HTR-8/SVneo (cell line): ENCODE measurements around the gene ADAMTS2.

Experiments used
- DNase-seq: peaks from one replicate; pipeline ENCODE4 v3.0.0; 2011; ENCODE audit warnings: low spot score, mixed read lengths; ENCODE audit not compliant: insufficient read length
- FAIRE-seq: peaks from 2 replicates; lab custom pipeline; 2011; peaks lifted over from hg19 to GRCh38; lab: Jason Lieb, UNC

ADAMTS2 gene

DNA sequence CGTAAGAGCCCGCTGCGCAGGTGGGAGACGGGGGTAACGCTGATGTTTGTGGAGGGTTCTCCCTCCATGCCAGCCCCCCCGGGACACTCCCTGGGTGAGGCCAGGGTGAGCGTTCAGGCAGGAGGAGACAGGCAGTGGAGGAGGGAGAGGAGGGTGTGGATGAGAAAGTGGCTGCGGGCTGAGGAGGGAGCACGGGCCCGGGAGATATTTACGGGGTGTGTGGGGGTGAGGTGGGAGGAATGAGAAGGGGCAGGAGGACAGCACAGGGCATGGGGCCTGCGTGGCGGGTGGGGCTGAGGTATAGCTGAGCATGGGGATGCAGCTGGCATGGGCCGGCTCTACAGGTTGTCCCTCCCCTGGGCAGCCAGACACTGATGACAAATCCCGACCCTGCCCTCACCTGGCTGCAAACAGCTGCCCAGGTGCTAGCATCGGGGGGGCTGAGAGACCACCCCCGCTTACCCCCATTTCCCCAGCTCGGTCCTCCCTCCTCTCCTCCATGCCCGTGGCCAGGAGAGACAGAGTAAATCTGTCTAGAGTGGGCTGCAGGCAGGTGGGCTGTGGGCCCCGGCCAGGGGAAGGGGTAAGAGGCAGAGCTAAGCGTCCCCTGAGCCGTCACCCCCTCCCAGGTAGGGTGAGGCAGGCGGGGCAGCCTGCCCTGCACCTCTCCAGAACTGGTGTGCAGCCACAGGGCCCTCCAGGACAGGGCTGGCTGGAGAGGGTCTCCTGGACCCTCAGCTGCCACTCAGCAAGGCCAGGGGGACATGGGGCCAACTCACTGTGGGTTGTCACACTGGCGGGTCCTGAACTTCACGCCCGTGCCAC, 205.9 kb downstream of the ADAMTS2 start:
- DNase-seq (no peak), FAIRE-seq (no peak)

GRCh38 chr5:179138568-179138925, 206.7 kb downstream of the ADAMTS2 start:
- FAIRE-seq: no peak
- DNase-seq: no peak

DNA sequence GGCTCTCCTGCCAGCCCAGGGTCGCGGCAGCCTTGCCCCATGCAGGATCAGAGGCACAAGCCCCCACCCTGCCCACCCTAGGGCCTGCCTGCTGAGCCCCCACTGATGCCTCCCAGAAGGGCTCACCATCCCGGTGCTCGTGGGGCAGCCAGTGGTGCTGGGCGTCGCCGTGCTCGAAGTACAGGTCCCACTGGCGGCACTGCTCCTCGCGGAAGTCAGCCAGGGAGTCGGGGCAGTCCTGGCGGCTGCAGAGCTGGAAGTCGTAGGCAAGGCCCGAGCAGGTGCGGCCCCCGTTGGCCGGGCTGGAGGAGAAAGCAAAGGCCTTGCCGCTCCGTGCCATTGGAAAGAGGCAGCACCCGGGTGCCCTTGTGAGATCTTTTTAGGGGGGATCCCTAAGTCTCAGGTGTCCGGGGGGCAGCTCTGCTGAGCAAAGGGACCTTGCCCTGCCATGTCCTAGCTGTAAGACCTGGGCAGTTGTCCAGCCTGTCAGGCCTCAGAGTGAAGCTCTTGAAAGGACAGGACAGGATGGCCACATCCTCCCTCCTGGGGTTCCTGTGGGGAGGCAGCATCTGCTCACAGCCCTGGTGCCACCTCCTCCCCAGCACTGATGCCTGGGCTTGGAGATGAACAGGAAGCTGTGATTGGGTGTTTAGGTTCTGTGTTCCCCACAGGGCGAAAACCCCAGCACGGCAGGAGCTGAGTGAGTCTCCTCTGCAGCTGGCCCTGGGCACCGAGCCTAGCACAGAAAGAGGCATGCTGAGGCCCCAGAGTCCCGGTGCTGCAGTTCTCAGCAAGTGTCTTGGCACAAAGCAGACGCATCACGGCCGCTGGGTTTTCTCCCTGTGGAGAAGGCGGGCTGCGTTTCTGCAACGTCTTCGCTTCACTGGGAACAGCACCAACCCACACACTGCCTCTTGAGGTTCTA, 207.4 kb downstream of the ADAMTS2 start:
- FAIRE-seq (no peak), DNase-seq (no peak)

DNA sequence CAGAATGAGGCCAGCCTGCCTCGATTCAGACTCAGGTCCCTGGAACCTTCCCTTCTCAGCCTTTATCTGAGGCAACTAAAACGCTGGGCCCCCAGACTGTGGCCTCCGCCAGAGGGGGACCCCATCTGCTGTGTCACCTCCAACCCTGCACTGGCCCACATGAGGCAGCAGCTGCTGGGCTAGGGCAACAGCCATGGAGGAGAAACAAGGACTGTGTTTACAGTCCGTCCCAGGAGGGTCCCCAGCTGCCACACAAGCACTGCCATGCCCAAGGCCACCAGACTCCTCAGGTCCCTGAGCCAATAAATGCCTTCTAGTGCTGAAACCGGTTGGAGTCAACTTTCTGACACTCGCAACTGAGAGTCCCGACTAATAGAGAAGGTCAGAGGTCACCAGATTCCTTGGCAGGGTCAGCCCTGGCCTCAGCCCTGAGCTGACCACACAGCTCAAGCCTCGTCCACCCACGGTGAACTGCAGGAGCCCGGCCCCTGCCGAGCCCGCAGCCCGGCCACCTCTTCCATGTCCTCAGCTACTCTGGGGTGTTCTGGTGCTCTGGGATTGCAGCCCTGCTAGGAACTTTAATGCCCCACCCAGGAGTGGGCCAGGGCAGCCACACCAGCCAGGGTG, 208.1 kb downstream of the ADAMTS2 start:
- no peak for FAIRE-seq
- no peak for DNase-seq

DNA sequence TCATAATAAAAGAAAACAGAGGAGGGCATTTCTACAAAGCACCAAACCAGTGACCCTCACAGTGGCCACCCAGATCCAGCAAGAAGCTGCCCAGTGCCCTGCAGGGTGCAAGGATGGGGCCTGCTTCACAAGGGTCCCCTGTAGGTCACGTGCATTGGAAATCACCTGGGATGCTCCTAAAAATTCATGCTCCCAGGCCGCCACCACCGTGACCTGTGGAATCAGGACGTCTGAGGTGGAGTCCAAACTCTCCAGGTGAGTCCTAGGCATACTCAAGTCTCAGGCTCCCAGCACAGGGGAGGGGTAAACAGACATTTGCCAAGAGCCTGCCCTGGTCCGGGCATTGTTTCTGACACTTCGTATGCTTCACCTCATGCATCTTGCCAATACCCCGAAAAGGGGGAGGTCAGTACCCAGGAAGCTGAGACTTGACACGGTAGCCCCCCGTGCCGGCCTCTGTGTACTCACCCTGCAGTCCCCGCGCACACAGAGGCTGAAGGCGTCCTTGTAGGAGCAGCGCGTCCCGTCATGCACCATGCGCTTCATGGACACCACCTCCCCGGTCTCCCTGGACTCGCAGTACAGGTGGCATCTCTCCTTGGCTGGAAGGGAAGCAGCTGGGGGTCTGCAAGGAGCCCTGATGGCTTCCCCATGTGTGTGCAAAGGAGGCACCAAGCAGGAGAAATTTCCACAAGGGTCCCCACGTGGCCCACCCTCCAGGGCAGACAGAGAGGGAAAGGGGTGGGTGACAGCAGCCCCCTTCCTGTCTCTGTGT, 209.6 kb downstream of the ADAMTS2 start:
- DNase-seq: no peak
- no peak for FAIRE-seq

- no peak for DNase-seq
- no peak for FAIRE-seq
These were observed 210.3 kb downstream of the ADAMTS2 start for GRCh38 chr5:179135006-179135405.

DNA sequence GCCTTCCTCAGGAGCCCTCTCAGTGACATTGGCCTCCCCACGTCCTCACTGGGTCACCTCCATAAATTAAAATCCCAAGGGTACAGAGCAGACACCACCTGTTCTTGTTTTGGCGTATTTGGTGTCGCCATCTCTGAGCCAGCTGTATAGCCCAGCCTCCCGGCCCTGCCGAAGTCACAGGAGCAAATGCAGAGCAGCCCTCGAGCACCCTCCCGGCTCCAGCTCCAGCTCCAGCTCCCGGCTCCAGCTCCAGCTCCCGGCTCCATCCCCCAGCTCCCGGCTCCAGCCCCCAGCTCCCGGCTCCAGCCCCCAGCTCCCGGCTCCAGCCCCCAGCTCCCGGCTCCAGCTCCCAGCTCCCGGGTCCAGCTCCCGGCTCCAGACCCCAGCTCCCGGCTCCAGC, 210.8 kb downstream of the ADAMTS2 start:
- no peak for DNase-seq
- FAIRE-seq: no peak

DNA sequence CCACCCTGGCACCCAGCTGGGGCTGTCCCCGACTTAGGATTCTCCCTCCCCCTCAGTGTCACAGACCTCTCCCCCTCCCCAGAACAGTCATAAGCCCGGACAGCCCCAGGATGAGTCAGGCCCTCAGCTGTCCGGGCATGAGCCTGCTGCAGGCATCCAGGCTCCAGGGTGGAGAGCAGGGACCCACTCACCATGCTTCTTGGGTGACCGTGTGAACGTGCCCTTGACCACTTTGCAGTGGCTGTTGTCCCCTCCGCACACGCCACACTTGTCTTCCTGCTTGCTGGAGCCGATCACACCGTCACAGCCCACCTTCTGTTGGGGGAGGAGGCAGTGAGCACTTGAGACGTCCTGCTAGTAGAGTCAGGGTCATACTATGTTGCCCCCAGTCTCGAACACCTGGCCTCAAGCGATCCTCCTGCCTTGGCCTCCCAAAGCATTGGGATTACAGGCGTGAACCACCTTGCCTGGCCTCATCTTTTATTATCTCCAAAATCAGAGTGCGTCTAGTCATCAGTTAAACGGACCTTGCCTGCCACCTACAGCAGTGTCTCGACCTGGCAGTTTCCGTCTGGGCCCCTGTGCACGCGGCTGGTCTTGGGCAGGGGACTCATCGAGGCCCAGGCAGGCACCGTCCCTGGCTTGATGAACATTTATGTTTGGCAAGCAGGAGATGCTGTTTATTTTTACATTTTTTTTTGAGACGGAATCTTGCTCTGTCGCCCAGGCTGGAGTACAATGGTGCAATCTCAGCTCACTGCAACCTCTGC, 212.5 kb downstream of the ADAMTS2 start:
- DNase-seq (no peak), FAIRE-seq (no peak)

DNA sequence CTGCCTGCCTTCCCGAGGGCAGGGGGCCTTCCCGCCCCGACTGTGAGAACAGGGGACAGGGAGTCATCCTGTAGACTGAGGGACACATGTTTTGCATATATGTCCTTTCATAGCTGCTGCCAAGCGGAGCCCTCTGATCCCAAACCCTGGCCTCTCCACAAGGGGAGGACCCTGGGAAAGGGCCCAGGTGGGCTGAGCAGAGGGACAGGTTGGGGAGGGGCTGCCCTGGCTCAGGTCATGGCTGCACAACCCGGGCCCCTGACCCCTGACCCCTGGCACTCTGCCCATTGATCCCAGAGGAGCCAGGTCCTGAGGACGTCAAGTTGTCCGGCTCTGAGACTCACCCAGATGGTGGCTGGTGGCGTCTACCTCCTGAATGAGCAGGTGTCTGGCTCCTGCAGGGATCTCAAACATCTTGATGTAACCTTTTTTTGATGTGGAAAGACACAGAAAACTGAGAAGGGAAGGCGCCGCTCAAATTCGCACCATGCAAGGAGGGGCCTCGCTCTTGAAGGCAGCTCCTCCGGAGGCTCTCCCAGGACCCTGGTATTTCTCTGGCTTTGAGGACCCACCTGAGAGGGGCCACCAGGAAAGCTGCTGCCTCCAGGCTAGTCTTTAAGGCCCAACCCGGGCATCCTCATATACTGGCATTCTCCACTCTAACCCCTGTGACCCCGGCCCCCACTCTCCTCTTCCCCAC, 213.2 kb downstream of the ADAMTS2 start:
- FAIRE-seq: no peak
- no peak for DNase-seq

DNA sequence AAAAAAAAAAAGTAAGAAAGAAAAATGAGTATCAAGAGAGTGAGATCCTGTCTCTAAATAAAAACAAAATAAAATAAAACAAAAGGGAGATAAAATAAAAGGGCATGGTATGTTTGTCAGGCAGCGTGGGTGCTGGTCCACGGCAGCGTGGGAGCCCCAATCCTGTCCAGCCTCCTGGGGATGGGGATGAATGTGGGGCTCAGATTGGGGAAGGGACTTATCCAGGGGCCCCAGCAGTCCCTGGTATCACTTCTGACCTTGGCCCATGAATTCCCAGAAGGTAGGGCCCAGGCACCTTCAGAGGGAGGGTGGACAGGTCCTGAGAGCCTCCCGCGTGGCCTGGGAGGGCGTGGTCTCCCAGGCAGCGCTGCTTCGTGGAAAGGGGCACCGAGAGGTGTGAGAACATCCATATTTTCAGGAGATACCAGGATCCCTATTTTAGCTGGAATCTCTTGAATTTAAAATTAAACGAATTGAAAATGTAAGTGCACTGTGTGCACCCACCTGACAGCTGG, 213.9 kb downstream of the ADAMTS2 start:
- DNase-seq (no peak), FAIRE-seq (no peak)

DNA sequence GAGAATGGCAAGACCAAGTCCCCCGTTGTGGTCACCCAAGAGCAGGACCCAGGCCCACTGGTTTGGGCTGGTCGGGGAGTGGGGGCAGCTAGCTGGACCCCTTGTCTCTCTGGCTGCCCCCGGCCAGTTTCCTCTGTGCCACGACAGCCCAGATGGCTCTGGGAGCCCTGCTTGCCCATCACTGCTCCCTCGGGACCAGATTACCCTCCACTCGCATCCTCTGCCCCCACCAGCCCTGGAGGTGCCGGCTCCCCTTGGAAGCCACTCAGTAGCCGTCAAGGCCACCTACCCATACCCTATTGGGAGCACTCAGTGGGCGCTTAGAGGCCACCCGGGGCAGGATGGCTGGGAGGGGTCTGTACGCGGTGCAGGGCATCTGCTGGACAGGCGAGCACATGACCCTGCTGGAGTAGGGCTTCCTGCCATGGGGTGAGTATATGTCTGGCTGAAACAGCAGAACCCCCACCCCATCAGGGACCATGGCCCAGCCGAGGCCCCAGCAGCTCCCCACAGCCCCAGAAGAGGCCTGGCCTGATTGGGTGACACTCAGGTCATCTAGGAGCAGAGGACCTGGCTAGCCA, 215.1 kb downstream of the ADAMTS2 start:
- DNase-seq (no peak), FAIRE-seq (no peak)

DNA sequence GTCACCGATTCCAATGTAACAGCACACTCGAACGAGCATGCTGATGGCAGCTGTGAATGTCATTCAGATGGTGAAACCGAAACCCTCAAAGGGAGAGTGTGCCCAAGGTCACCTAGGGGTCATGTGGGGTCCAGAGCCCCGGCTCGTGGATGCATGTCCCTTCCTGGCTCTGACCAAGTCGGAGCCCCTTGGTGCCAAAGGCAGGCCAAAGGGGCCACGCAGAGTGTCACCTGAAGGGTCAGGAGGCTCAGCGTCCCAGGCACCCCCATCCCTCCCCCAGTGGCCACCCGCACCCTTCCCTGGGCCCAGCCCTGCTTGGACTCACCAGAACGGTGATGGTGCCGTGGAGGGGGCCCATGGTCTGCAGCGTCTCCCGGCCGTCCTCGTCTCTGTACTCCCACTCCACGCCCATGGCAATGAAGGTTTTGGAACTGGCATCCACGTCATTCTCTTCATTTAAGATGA, 215.6 kb downstream of the ADAMTS2 start:
- FAIRE-seq: no peak
- DNase-seq: no peak

DNA sequence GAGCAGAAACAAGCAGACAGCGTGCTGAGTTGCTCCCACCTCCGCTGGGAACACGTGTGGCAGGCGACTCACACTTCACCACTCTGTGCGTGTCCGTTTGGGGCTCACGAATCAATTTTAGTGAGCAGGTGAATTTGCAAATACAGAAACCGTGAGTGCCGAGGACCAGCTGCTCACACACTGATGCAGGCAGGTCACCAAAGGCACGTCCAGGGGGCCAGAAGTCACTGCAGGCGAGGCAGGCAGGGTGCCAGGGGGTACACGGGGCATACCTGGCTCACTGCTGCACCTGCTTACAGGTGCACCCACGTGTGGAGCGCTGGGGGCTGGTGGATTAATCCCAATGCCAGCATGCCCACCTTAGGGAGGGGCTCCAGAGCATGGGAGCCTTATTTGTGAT, 216.3 kb downstream of the ADAMTS2 start:
- FAIRE-seq: no peak
- no peak for DNase-seq

DNA sequence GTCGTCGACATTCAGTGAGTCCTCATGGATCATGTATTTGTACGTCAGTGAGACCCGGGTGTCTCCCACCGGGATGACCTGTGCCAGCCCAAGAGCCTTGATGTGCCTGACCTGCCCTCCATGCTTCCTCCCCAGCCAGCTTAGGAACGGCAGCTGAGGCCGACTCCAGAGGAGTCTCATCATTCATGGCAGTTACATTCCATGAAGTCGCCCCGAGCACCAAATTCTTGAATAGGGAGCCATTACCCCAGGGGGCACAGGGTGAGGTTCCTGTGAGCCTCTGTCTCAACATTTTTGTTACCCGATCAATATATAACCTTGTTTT, 217.3 kb downstream of the ADAMTS2 start:
- FAIRE-seq (no peak), DNase-seq (no peak)

GRCh38 chr5:179127136-179128040, 217.9 kb downstream of the ADAMTS2 start:
- DNase-seq: no peak

DNA sequence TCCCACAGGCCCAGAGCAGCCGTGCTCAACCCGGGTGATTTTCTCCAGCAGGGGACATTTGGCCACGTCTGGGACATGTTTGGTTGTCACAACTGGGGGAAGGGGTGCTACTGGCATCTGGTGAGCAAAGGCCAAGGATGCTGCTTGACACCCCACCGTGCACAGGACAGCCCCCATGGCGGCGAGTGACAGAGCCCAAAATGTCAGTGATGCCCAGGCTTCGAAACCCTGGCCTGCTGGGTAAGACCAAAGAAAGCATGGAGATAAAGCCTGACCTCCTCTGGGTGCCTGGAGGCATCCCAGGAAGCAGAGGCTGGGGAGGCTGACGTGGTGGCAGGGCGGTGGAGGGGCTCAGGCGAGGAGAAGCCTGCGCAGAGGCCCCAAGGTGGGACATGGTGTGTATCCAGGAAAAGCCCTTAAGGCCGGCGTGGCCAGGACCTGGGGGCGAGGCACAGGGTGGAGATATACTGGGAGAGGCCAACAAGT, 218.7 kb downstream of the ADAMTS2 start:
- DNase-seq (no peak), FAIRE-seq (no peak)

More at GRCh38 chr5:179127136-179128040, 217.9 kb downstream of the ADAMTS2 start:
- FAIRE-seq: no peak
